Hematopoietic multipotent progenitor cell (in vitro differentiated cells): ENCODE measurements around the gene C10orf67. TPM values are rescaled to one million over a fixed set of nuclear protein-coding genes. Genes with fewer than 3 reads are reported as not detected.

Source experiments
- DNase-seq, 3 donors: peaks; one replicate each; pipeline ENCODE4 v3.0.0-alpha.2; 2011 to 2015; ENCODE audit warnings: low read depth in 2 of 3, low spot score in 2 of 3
- total RNA-seq: library from RNA; depleted of rRNA; stranded (reverse); fragments of >200 nt; gene quantifications from one replicate; pipeline ENCODE4 v1.2.3, GENCODE V29; 2012

C10orf67 gene
- total RNA-seq, 1 donor: not detected

- no peak for DNase-seq
Observed at GRCh38 chr10:23199768-23200511, 144.7 kb downstream of the C10orf67 start.

DNA sequence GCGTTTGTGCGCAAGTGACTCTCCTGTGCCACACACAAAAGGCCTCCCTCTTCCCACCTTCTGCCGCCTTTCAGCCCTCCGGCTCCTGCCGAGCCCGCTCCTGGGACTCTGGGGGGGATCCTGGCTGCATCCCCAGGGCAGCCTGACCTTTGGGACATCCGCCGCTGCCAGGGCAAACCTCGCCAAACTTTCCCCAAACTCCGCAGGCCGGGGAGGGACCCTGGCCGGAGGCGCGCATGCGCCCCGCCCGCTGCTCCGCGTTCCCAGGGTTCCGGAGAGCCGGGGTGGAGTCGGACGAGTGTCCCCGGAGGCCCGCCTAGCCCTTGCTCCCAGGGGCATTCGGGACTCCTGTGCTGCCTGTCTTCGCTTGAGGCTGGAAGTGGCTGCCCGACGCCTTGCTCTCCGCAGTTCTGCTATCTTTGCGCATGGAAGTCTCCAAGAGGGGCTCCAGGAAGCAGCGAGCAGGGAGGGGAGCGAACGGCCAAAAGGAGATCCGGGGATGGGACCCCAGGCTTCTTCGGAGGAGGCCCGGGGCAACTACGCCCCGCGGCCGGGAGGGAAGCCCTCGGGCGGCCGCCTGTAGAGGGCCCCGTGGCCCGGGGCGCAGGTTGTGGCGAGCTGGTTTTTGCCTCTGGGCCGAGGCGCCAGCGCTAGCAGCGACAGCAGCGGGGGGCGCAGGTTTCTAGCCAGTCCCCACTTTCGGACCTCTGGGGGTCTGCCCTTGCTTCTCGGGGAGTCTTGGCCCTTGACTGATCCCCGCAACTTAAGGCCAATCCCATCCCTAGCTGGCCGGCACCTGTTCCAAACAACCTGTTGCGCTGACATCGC, 145.4 kb downstream of the C10orf67 start:
- DNase-seq: no peak

DNA sequence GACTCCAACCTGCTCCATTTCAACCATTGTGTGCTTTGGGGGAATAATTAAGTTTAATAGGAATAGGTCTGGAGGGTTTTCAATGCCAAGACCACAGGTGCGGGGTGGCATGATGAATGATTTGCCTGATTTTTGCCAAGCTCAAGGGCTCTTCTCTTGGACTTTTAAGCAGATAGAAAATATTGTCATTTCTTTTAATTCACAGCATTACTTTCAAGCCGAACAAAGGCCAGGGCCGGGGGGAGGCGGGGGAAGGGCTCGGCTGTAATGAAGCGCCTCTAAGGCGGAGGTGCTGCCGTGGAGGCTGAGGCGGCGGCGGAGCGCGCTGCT, 146.0 kb downstream of the C10orf67 start:
- no peak for DNase-seq

DNA sequence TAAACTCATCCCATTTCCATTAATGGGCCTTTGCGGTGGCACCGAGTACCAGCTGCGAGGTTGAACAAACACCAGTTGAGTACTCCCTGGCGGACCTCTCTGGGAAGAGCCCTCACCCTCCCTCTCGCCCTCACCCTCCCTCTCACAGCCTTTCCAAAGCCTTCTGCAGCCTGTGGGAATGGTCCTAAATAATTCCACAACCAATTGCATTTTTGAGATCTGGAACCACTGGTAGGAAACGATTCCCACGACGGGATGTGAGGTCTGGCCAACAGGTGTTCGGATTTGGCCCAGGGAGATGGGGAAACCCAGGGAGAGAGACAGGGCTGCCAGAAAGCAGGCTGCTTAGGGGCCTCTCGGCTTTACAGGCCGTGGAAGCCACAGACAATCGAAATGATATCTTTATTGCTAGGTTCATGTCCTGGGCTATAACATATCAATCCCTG, 147.2 kb downstream of the C10orf67 start:
- no peak for DNase-seq

DNA sequence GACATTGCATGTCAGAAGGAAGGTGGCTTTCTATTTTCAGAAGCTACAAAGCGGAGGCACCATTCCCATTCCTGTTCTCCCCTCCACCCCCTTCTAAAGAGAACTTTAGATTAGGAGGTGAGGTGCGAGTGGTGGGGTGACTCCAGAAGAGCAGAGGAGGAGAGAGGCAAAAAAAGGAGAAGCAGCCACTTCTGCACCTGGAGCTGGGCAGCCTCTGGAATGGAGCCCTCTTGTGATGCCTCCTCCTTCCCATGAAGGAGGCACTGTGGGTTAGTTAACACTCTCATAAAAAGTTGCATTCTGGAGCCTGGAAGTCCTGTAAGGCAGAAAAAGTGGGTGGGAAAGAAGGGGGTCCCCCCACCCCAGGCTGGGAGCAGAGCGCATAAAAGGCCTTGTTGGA, 147.7 kb downstream of the C10orf67 start:
- DNase-seq: no peak

DNA sequence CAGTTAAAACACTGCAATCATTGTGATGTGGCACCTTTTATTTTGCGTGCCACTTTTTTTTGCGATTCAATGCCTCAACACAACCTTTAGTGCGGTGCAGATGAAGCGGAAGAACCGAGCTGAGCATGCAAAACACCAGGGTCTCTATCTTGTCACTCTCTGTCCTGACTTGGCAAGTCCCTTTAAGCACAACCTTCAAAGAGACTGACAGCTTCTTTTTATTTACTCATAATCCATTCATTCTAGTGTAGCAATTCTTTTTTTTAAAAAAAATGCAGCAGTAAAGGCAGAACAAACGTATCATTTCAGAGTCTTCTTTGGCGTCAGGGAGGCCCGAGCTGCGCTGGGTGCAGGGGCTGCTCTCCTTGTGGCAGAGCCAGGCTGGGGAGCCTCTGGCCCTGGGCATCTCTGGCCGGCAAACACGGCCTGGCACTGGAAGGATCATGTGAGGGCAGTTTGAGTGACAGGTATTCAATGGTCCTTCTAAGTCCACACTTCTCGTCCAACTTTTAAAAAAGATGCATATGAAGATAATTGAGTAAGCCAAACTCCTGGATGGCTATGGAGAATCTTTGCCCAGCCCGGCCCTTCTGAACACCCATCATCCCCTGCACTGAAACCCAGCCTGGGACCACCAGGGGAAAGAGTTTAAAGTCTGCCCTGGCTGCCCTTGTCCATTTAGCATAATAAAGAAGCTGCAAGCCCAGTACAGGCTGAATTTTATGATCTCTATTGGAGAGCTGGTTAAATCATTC, 148.6 kb downstream of the C10orf67 start:
- no peak for DNase-seq

DNA sequence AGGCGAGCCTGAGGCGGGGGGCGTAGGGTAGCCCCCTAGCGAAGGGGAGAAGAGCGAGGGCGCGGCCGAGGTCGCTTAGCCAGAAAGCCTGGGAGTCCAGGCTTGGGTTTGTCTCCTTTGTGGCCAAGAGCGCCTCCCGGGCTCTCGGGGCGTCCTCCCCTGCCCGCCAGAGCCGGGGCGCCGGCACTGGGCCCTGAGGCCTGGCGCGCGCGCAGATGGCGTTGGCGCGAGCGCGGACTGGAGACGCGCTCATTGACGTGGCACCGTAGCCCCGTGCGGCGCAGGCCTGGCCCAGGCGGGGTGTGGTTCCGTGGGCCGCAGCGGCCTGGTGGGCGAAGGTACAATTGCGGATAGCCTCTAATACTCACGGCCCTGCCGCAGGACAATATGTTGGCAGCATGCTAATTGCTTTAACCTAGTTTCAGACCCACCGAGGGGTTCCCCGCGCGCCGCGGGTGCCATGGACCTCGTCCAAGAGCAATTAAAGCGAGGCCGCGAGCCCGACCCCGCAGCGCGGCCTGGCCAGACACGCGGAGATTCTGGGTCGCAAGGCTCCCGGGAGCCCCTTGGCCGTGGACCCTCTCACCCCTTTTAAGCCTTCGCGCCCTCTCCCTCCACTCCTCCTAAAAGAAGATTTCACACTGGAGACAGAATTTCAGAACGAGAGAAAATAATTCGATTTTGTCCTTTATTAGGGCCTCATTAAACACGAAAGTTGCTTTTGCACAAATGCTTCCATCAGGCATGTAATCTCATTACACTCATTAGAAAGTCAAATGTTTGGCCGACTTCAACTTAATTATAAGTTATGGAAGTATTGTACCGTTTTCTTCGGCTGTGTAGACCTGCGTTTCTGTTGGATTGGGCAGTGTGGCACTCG, 149.4 kb downstream of the C10orf67 start:
- DNase-seq: no peak

DNA sequence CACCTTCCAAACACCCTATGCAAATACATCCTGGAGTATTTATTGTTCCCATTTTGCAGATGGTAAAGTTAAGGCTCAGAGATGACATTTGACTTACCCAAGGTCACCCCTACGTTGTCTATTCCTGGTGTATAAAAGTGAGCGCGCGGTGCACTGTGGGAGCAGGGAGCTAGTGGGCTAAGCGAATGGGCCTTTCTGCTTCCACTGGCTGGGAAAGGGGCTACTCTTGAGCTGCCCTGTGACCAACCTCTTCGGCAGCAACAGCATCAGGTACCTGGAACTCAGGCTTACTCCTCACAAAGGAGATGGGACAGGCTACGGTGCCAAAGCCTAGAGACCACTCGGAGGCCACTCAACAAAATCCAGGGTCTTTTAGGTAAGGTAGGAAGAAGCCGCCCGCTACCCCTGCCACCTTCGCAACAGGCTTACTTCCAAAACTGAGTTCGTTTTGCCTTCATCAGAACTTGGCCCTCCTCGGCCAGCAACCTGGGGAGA, 150.1 kb downstream of the C10orf67 start:
- no peak for DNase-seq

DNA sequence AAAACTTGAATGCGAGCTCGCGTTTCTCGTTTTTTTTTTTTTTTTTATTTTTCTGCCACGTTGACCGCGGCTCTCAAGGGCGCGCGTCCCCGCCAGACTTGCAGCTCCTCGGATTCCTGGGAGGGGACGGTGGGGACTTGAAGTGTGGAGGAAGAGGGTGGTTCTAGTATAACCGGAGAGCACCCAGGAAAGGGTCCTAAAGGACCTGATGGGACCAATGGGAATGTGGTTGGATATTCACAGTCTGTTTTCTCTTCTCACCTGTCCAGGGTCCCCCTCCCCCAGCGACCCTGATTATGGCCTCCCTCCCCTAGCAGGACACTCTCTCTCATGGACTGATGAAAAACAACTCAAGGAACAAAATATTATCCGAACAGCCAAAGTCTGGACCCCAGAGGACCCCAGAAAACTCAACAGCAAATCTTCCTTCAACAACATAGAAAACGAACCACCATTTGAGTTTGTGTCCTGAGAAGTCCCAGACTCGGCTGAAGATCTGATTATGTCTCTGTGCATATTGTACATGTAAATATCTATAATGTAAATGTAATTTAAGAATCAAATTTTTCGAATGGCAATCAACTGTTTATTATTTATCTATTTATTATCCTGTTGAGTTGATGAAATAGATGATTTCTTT, 151.0 kb downstream of the C10orf67 start:
- no peak for DNase-seq

- DNase-seq: peak in 1 of 3 donors; percentile 21
Observed at GRCh38 chr10:23192712-23193434, 151.7 kb downstream of the C10orf67 start.

GRCh38 chr10:23191764-23192711, 152.6 kb downstream of the C10orf67 start, which contains the start of gene PTF1A:
PTF1A (plus strand) TSS chr10:23192312; CDS start chr10:23192531, 219 bp downstream.
- DNase-seq: no peak

DNA sequence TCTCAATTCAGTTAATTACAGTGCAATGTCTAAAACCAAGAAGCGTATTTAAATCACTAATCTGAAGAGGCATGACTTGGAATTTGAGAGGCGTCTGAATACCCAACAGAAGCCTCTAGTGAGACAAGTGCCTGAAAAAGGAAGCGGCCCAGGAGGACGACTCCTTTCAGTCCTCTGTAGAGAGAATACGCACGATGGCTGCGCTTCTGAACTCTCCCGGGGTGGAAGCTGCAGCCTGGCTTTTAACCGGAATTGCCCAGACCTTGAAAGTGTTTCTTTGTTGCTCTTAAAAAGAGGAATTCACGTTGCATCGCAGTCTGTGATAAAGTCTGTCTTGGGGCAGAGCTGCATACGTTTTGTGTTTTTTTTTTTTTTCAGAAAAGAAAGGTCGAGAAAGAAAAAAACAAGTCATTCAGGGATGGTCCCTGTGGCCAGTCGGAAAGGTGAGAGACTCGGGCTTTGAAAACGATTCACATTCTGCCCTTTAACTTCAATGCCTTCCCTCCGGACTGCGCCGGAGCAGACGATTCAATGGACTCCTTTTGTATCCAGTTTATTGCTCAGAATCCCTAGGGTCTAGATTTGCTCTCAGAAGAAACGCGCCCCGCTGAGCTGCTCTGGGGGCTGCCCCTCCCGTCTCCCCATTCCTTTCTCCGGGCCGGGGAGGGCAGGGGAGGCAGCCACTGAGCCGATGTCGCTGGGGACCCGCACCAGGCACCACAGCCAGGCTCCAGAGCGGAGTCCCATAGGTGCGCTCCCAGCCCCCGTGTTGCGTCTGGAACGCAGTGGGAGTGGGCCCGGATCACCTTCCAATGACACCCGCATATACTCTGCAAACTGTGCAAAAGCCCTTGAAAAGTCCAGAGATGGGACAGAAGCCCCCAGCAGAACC, 153.5 kb downstream of the C10orf67 start:
- no peak for DNase-seq

DNA sequence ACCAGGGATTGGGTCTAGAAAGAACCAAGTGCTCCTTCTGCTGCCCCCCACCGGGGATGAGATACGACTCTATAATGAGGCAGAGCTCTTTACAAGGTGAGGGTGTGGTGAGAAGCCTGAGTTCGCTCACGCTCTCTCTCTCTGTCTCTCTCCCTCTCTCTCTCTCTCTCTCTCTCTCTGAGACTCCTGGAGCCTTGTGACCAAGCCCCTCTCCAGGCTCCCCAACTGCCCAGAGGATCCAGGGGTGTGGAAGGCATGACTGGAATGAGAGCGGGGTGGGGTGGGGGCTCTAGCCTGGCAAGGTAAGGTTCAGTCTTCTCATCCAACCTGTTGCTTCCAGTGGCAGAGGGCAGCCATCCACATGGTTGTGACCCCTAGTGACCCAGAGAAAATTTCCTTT, 155.6 kb downstream of the C10orf67 start:
- no peak for DNase-seq

DNA sequence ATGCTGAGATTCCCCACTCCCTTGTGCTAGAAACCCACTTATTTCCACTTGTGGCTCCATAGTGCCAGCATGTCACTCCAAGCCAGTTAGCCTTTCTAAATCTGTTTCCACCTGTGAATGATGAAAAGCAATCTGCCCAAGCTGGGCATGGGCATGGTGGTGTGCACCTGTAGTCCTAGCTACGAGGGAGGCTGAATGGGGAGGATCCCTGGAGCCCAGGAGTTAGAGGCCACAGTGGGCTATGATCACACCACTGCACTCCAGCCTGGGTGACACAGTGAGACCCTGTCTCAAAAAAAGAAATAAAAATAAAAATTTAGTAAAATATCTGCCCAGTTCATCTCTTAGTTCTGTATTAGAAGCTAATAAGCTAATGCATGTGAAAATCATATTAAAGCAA, 157.4 kb downstream of the C10orf67 start:
- DNase-seq: no peak

- DNase-seq: no peak
Observed at GRCh38 chr10:23186697-23187096, 157.9 kb downstream of the C10orf67 start.

GRCh38 chr10:23186178-23186577, 158.4 kb downstream of the C10orf67 start:
- no peak for DNase-seq

GRCh38 chr10:23174977-23175512, 169.6 kb downstream of the C10orf67 start:
- no peak for DNase-seq
